Astrocyte of the spinal cord (primary cell): ENCODE measurements around the gene ROPN1L.

ENCODE experiments used
- DNase-seq: peaks from one replicate; pipeline ENCODE4 v3.0.0; 2011; ENCODE audit warnings: low read depth, low spot score
- H3K4me3 ChIP-seq: 2 replicates; pipeline ENCODE4 v1.5.1; 2011; ENCODE audit warnings: low read depth, mild to moderate bottlenecking, low read length, moderate library complexity
- in situ Hi-C: cut with HindIII; loops from 2 replicates; pipeline ENCODE4 v1.10.0; 2017; ENCODE audit warnings: low sequenced_read_pairs
- TF ChIP-seq, protein P1 (sequence below): IDR thresholded peaks from 2 replicates; pipeline ENCODE4 v1.5.1; 2012; ENCODE audit warnings: low read depth, mild to moderate bottlenecking, low read length, inconsistent platforms

ROPN1L gene

DNA sequence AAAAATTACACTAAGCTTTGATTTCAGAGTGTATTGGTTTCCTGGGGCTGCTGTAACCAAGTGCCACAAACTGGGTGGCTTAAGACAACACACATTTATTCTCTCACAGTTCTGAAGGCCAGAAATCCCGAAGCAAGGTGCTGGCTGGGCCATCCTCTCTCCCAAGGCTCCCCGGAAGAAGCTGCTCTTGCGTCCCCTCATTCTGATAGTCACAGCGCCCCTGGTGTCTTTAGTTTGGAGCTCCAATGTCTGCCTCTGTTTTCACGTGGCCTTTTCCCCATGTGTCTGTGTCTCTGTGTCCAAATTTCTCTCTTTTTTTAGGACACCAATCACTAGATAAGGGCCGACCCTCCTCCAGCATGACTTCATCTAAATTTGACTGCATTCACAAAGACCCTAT lies 56.7 kb downstream of the ROPN1L start:
- H3K4me3 ChIP-seq = no peak overlapping the region
- TF ChIP-seq, protein P1, sequence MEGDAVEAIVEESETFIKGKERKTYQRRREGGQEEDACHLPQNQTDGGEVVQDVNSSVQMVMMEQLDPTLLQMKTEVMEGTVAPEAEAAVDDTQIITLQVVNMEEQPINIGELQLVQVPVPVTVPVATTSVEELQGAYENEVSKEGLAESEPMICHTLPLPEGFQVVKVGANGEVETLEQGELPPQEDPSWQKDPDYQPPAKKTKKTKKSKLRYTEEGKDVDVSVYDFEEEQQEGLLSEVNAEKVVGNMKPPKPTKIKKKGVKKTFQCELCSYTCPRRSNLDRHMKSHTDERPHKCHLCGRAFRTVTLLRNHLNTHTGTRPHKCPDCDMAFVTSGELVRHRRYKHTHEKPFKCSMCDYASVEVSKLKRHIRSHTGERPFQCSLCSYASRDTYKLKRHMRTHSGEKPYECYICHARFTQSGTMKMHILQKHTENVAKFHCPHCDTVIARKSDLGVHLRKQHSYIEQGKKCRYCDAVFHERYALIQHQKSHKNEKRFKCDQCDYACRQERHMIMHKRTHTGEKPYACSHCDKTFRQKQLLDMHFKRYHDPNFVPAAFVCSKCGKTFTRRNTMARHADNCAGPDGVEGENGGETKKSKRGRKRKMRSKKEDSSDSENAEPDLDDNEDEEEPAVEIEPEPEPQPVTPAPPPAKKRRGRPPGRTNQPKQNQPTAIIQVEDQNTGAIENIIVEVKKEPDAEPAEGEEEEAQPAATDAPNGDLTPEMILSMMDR = peak; percentile 16
- no peak for DNase-seq
- in situ Hi-C loops = no loop called here

DNA sequence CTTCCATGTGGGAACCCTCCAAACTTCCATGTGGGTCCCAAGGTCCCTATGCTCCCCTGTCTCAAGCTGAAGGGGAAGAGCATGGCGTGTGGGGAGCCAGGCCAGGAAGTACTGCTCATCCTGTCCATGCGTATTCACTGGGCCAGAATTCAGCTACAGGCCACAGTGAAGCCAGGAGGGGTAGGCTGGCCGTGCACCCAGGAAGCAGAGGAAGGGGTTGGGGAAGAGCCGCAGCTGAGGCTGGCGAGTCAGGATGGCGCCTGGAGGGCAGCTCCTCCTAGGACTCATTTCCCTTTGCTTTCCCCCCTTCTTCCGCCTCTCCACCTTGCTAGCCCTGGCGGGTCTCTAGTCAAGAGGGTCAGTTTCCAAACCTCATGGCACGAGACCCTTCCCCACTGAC lies 57.4 kb downstream of the ROPN1L start:
- no peak for DNase-seq
- TF ChIP-seq, protein P1 = no peak
- H3K4me3 ChIP-seq = no peak overlapping the region
- in situ Hi-C loops = no loop called here

DNA sequence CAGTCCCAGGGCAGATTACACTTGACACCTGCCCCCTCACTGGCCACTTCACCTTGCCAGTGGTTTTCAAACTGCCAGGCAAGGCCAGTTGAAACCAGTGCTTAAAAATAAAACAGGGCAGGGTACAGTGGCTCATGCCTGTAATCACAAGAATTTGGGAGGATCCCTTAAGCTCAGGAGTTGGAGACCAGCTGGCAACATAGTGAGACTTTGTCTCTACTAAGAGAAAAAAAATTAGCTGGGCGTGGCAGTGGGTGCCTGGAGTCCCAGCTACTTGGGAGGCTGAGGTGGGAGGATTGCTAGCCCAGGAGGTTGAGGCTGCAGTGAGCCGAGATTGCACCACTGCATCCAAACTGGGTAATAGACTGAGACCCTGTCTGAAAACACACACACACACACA lies 58.1 kb downstream of the ROPN1L start:
- TF ChIP-seq, protein P1 = no peak
- no peak overlapping the region for H3K4me3 ChIP-seq
- DNase-seq = no peak
- in situ Hi-C loops = no loop called here

DNA sequence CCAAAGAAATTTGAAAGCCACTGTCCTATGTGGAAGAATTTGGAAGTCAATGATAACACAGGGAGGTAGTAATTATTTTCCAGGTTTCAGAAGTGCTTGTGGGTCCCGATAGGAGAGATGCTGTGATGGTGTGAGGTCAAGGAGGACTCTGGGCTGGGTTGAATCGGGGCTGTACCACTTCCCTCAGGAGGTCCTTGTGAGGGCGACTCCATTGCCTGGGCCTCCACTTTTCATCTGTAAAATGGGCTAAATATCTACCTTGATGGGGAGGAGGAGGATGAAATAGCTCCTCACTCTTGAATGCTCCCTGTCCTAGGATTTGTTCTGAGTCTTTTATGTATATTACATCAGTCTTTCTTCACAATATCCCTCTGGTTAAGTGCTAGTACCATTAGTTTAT lies 59.0 kb downstream of the ROPN1L start:
- H3K4me3 ChIP-seq = no peak overlapping the region
- DNase-seq = no peak
- TF ChIP-seq, protein P1 = no peak
- in situ Hi-C loops = no loop called here

DNA sequence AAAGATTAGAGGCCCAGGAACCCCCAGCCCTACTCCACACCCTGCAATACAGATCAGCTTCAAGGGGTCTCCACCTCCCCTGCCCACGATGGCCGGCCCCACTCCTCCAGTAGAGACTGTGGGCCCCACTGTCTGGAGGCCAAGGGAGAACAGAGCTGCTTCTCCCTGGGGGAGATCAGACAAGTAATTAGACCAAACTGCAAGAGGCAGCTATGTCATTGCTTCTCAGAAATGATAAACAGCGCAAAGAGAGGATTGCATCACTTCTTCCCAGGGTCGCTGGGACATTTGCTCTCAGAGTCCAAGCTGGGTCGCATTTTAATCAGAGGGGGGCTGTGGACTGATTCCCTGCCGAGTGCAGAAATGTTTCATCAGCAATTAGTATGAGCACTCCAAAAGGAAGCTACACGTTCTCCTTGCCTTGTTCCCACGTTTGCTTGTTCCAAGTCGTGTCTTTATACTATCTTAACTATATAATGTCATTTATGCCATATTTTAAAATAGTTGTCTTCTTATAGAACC lies 59.9 kb downstream of the ROPN1L start:
- TF ChIP-seq, protein P1 = no peak
- in situ Hi-C loops = no loop called here
- DNase-seq = peak; percentile 47
- H3K4me3 ChIP-seq = no peak overlapping the region

DNA sequence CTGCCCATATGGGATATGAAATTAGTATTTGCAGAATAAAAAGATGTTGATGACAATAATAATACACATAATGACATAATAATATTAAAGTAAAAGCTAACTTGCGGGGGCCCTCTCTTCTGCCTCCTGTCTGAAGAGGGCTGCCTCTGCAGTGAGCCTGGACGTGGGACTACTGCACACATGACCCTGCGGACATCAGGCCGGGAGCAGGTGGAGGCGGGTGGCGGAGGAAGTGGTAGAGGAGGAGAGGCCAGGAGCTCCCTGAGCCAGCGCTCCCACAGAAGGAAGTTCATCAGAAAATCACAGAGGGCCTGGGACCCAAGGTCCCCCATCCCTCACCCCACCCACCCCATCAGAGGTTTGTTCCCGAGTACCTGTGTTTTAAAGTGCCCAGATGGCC lies 60.5 kb downstream of the ROPN1L start:
- in situ Hi-C loops = no loop called here
- TF ChIP-seq, protein P1 = no peak
- no peak for DNase-seq
- H3K4me3 ChIP-seq = no peak overlapping the region

DNA sequence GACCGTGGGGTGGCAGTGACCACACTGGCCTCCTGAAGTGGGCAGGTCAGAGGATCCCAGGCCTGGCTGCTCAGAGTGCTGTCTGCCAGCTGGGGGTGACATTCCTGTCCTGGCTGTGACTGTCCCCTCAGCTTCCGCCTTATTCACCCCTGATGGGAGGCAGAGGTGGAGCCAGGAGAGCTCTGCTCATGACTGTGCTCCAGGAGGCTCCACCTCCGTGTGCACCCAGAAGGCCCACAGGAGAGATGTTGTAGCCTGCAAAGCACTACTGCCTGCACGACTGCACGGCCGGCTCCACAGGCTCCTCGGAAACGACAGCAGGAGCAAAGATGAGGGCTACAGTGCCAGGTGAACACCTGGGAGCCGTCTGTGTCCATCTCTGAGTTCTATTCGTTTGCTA lies 60.9 kb downstream of the ROPN1L start:
- TF ChIP-seq, protein P1 = no peak
- in situ Hi-C loops = no loop called here

More for the DNA sequence above, 60.9 kb downstream of the ROPN1L start:
- no peak for DNase-seq
- no peak overlapping the region for H3K4me3 ChIP-seq
